ENCODE results near the gene SYT6. TPM values are rescaled to one million over a fixed set of nuclear protein-coding genes. Genes with fewer than 3 reads are reported as not detected.

Gene SYT6
- total and polyA plus RNA-seq, 7 donors: 0.32 to 1.9 (median 0.46) TPM; not detected in 3

DNA sequence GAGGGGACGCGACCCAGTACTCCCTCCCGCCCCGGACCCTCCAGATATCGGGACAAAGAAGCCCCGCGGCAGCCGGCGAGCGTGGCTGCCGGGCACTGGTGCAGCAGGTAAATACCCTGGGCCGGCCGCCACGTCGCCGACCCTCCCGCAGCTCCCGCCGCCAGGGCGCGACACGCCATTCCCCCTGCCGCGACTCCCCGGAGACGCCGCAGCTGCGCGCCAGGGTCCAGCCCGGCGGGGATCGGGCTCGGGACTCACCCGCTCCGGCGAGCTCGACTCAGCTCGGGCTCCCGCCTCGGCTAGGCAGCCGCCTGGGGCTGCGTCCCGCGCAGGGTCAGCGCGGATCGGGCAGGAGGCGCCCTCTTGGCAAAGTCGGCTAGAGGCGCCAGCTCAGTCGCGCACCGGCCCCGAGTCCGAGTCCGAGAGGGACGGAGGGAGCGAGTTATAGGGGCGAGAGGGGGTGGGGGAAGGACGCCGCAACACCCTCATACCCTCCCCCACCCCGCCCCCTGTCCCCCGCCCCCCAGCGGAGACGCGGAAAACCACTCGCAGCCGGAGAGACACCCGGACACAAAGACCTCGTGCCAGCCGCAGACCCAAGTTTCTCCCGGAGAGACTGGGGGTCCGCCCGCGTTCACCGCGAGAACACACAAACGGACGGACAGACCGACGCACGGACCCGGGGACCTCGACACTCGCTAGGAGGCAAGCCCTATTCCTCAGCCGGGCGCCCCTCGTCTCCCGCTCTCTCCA lies 985 bp downstream of the SYT6 start:
- H3K9me3 ChIP-seq: no peaks in the 10 kb centered on the region
- DNase-seq: peak; percentile 75
- no peak overlapping the region for H3K27ac ChIP-seq
- H3K4me1 ChIP-seq: peaks cover 0 to 35% (median 30%) of the 10 kb centered on the region in 4 donors
- peaks cover 39 to 88% (median 75%) of the 10 kb centered on the region in 3 donors for H3K27me3 ChIP-seq
- H3K36me3 ChIP-seq: no peaks in the 10 kb centered on the region
- intact Hi-C loops (cut with DNase I): loop anchor here (5.0 kb wide), 1 partner anchor 170 kb away; no protein-coding TSS in a partner anchor
- 1% methylated on average over 89 of the region's 89 CpGs for WGBS, 2 donors
- peak overlapping the region; percentile 24 to 53 (median 42) for H3K4me3 ChIP-seq
- TF ChIP-seq EP300 (IDR thresholded peaks at IDR 0.05): no peak
- TF ChIP-seq POLR2AphosphoS5 (IDR thresholded peaks at IDR 0.05): no peak
- TF ChIP-seq, protein P1, sequence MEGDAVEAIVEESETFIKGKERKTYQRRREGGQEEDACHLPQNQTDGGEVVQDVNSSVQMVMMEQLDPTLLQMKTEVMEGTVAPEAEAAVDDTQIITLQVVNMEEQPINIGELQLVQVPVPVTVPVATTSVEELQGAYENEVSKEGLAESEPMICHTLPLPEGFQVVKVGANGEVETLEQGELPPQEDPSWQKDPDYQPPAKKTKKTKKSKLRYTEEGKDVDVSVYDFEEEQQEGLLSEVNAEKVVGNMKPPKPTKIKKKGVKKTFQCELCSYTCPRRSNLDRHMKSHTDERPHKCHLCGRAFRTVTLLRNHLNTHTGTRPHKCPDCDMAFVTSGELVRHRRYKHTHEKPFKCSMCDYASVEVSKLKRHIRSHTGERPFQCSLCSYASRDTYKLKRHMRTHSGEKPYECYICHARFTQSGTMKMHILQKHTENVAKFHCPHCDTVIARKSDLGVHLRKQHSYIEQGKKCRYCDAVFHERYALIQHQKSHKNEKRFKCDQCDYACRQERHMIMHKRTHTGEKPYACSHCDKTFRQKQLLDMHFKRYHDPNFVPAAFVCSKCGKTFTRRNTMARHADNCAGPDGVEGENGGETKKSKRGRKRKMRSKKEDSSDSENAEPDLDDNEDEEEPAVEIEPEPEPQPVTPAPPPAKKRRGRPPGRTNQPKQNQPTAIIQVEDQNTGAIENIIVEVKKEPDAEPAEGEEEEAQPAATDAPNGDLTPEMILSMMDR (IDR thresholded peaks at IDR 0.05): no peak
- TF ChIP-seq POLR2A (IDR thresholded peaks at IDR 0.05): no peak

DNA sequence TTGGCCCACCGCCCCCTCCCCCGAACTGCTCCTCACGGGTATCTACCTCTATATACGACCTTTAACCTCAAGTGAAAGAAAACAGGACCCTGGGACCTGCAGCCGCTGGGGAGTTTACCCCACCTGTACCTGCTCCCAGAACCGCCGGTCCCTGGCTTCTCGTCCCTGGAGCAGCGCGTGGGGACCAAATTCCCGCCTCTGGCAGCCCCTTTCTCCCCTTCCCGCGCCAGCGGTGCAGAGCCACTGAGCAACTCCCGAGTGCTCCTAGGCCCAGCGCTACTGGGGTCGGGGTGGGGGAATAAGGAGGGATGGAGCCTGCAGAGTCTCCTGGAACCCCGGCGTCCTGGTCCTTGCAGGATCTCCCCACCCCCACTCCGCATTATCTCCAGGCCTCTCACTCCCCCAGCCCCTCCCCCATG lies 1.6 kb downstream of the SYT6 start:
- no peak for DNase-seq
- WGBS, 2 donors: 18 to 29% methylated on average over 20 of the region's 20 CpGs
- Histone ChIP-seq H3K9me3 (no peaks in the 10 kb centered on the region), H3K4me3 (peak overlapping the region; percentile 24 to 53 (median 42)), H3K4me1 (peaks cover 0 to 35% (median 30%) of the 10 kb centered on the region in 4 donors), H3K27me3 (peaks cover 39 to 88% (median 75%) of the 10 kb centered on the region in 3 donors), H3K36me3 (no peaks in the 10 kb centered on the region), H3K27ac (no peak overlapping the region)
- intact Hi-C loops (cut with DNase I): loop anchor here (5.0 kb wide), 1 partner anchor 170 kb away; no protein-coding TSS in a partner anchor
- no peak for TF ChIP-seq POLR2AphosphoS5 (IDR thresholded peaks at IDR 0.05)
- no peak for TF ChIP-seq POLR2A (IDR thresholded peaks at IDR 0.05)
- TF ChIP-seq, protein P1 (IDR thresholded peaks at IDR 0.05): no peak
- no peak for TF ChIP-seq EP300 (IDR thresholded peaks at IDR 0.05)

DNA sequence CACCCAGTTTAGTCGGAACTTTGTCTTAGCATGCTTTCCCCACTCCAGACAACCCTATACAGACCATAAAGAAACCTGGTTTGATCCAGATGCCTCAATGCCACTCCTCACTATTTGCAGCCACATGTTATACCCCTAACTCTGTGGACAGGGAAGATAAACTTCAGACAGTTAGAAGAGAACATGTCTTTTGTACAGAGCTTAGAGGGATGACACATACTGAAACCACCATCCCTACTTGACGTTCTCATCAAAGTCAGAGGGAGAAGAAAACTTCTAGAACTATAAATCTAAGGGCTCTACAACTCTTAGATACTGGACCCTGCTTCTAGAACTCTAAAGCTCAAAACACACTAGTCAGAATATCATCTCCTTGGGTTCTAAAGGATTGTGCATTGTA lies 3.7 kb downstream of the SYT6 start:
- no peak overlapping the region for H3K4me3 ChIP-seq
- TF ChIP-seq POLR2A (IDR thresholded peaks at IDR 0.05): no peak
- TF ChIP-seq POLR2AphosphoS5 (IDR thresholded peaks at IDR 0.05): no peak
- no peak for TF ChIP-seq EP300 (IDR thresholded peaks at IDR 0.05)
- TF ChIP-seq, protein P1 (IDR thresholded peaks at IDR 0.05): no peak
- no peaks in the 10 kb centered on the region for H3K9me3 ChIP-seq
- H3K27me3 ChIP-seq: peaks cover 36 to 67% (median 57%) of the 10 kb centered on the region in 3 donors
- intact Hi-C loops (cut with DNase I): loop anchor here (5.0 kb wide), 1 partner anchor 168 kb away; no protein-coding TSS in a partner anchor
- 52 to 68% methylated on average over 2 of the region's 2 CpGs for WGBS, 2 donors
- H3K4me1 ChIP-seq: peaks cover 0 to 34% (median 30%) of the 10 kb centered on the region in 4 donors
- no peak for DNase-seq
- no peaks in the 10 kb centered on the region for H3K36me3 ChIP-seq
- H3K27ac ChIP-seq: no peak overlapping the region

DNA sequence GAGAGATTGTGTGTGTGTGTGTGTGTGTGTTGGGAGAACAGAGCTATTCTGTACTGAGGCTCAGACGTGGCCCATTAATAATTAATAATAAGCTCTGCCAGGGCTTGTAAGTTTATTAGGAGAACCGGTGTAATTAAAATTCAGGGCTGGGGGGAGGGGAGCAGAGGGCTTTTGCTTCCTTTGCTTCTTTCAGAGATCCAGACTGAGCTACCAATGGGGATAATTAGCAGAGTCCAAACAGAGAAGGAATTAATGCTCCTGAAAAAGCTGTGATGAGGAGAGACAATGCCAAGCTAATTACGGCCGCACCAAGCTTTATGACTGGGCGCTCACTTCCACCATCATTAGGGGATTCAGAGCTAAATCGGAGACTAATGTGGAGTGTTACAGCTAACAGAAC lies 4.5 kb downstream of the SYT6 start:
- no peak for TF ChIP-seq POLR2AphosphoS5 (IDR thresholded peaks at IDR 0.05)
- TF ChIP-seq, protein P1 (IDR thresholded peaks at IDR 0.05): no peak
- no peak for TF ChIP-seq POLR2A (IDR thresholded peaks at IDR 0.05)
- no peak for TF ChIP-seq EP300 (IDR thresholded peaks at IDR 0.05)
- intact Hi-C loops (cut with DNase I): no loop called here
- H3K27me3 ChIP-seq: peaks cover 29 to 59% (median 49%) of the 10 kb centered on the region in 3 donors
- H3K4me1 ChIP-seq: peaks cover 0 to 25% (median 24%) of the 10 kb centered on the region in 4 donors
- H3K4me3 ChIP-seq: no peak overlapping the region
- 70 to 80% methylated on average over 6 of the region's 6 CpGs for WGBS, 2 donors
- no peaks in the 10 kb centered on the region for H3K9me3 ChIP-seq
- no peaks in the 10 kb centered on the region for H3K36me3 ChIP-seq
- no peak overlapping the region for H3K27ac ChIP-seq
- DNase-seq: no peak
